Stimulated activated CD4-positive, alpha-beta T cell treated with anti-CD3 and anti-CD28 coated beads, Interleukin-4, amount 100 ng/mL, for 1 hour (primary cell): ENCODE measurements around the gene AIRE.

Source experiments
- DNase-seq: peaks from one replicate; pipeline ENCODE4 v3.0.0-alpha.2; 2020

AIRE gene

GRCh38 chr21:44305691-44306090 is 20.0 kb downstream of the AIRE start:
- DNase-seq: no peak

- no peak for DNase-seq
These were observed 21.4 kb downstream of the AIRE start for GRCh38 chr21:44306936-44307704.

- no peak for DNase-seq
These were observed 25.2 kb downstream of the AIRE start for GRCh38 chr21:44310628-44311507.

DNA sequence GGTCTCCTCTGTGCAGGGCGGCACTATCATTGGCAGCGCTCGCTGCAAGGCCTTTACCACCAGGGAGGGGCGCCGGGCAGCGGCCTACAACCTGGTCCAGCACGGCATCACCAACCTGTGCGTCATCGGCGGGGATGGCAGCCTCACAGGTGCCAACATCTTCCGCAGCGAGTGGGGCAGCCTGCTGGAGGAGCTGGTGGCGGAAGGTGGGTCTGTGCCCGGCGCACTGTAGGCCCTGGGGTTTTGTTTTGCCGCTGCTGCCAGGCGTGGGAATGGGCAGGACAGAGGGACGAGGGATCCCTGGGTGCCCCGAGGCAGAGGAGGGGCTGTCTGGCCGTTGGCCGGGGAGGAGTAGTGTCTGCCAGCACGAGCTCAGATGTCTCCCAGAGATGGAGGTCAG is 26.4 kb downstream of the AIRE start:
- no peak for DNase-seq

GRCh38 chr21:44312716-44313115 is 27.0 kb downstream of the AIRE start:
- DNase-seq: no peak

GRCh38 chr21:44313451-44313850 is 27.8 kb downstream of the AIRE start:
- no peak for DNase-seq

- no peak for DNase-seq
These were observed 28.5 kb downstream of the AIRE start for GRCh38 chr21:44314128-44314527.

- DNase-seq: no peak
These were observed 28.9 kb downstream of the AIRE start for GRCh38 chr21:44314561-44314960.

GRCh38 chr21:44315691-44316203 is 30.1 kb downstream of the AIRE start:
- DNase-seq: no peak

DNA sequence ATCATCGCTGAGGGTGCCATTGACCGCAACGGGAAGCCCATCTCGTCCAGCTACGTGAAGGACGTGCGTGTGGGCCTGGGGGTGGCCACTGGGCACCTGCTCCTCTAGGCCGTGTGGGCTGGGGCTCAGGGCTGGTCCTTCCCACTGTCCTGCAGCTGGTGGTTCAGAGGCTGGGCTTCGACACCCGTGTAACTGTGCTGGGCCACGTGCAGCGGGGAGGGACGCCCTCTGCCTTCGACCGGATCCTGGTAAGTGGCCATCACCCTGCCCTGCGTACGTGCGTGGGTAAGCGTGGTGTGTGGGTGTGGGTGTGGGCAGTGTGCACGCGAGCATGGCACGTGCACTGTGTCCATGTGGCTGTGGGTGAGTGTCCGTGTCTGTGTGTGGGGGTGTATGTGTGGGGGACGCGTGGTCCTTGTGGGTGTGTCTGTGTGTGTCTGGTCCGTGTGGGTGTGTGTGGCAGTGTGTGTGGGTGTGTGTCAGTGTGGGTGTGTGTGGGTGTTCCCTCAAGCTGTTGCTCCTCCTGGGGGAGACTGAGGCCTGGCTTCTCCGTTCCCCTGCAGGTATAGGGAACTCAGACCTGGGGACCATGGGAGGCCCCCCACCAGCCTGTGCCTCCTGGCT is 30.7 kb downstream of the AIRE start:
- DNase-seq: no peak

DNA sequence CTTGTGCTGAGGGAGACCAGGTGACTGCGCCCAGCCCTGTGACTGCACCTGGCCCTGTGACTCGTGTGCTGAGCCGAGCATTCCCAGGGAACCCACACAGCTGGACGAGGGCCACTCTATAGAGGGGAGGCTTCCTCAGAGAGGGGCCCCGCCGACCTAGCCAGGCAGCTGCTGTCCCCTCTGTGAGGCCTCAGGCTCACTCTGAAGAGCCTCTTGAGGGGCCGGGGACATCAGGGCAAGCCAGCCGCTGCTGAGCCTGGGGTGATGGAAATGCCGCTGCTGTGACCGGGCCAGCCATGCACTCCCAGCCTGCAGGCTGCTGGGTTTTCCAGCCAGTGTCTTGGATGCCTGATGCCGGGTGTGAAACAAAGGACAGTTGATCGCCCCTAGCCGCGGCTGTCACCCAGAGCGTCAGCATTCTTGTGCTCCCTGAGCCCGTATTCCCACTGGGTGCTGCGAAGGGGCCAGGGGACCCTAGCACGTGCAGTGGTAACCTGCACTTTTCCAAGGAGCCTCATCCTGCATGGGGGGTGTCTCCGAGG is 31.6 kb downstream of the AIRE start:
- DNase-seq: no peak

DNA sequence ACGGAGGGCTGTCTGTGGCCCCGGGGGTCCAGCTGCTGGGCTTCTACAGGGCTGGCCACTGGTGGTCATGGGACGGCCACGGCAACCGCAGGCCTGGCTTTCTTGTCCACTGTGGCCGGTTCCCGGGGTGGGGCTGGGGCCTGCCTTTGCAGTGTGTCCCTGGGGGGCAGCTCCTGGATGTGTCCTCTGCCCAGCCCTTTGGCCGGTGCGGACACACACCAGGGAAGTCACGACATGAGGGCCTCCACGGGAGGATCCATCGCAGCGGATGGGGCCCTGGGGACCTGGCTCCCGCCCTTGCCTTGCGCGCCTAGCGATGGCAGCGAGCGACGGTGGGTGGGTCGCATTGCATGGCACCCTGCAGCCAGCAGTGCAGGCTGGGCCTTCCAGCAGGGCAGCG is 32.2 kb downstream of the AIRE start:
- DNase-seq: no peak

DNA sequence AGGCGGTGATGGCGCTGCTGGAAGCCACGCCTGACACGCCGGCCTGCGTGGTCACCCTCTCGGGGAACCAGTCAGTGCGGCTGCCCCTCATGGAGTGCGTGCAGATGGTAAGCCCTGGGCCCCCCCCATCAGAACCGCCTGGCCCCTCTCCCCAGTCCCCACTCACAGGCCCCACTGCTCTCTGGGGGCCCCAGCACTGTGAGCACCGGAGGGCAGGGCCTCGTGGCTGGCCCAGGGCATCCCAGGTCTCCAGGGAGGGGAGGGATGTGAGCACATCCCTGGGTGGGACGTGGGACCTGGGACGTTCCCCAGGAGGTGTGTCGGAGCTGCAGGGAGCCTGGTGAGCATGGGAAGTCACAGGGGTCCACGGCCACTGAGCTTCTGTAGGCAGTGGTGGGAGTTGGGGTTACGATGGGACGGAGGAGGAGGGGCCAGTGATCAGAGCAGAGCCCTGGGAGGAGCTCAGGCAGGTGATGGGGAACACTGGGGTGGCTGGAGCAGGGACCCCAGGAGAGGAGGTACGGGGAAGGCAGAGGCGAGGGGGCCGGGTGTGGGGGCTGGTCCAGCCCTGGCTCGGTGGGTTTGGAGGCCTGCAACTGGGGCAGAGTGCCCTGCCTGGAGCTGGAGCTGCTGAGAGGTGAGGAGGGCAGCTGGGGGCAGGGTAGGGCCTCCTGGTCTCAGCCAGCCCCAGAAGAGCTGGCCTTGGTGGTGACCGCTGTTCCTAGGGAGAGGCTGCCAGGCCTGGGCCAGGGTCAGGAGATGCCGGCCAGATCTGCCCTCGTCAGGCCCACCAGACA is 33.0 kb downstream of the AIRE start:
- no peak for DNase-seq

- no peak for DNase-seq
These were observed 33.9 kb downstream of the AIRE start for GRCh38 chr21:44319407-44320065.

GRCh38 chr21:44320847-44321246 is 35.2 kb downstream of the AIRE start:
- DNase-seq: no peak

GRCh38 chr21:44321846-44322450 is 36.3 kb downstream of the AIRE start:
- no peak for DNase-seq

GRCh38 chr21:44322621-44323325 is 37.1 kb downstream of the AIRE start:
- DNase-seq: no peak

- no peak for DNase-seq
These were observed 37.9 kb downstream of the AIRE start for GRCh38 chr21:44323591-44323990.

GRCh38 chr21:44324106-44324853 is 38.6 kb downstream of the AIRE start:
- DNase-seq: no peak

DNA sequence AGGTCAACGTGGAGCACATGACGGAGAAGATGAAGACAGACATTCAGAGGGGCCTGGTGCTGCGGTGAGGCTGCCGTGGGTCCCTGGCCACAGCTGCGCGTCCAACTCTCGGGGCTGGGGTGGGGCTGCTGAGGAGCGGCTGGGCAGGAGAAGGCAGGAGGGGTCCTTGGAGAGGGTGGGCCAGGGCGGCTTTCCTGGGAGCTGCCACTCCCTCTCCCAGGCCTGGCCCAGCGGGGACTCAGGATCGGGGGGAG is 39.1 kb downstream of the AIRE start:
- no peak for DNase-seq
